Hematopoietic multipotent progenitor cell (in vitro differentiated cells): ENCODE measurements around the gene SLC6A3. TPM values are rescaled to one million over a fixed set of nuclear protein-coding genes. Genes with fewer than 3 reads are reported as not detected.

Experiments used
- DNase-seq, 3 donors: peaks; one replicate each; pipeline ENCODE4 v3.0.0-alpha.2; 2011 to 2015; ENCODE audit warnings: low read depth in 2 of 3, low spot score in 2 of 3
- total RNA-seq: library from RNA; depleted of rRNA; stranded (reverse); fragments of >200 nt; gene quantifications from one replicate; pipeline ENCODE4 v1.2.3, GENCODE V29; 2012

The SLC6A3 gene
- total RNA-seq, 1 donor, result not detected

- no peak for DNase-seq
These were observed 53.0 kb downstream of the SLC6A3 start for GRCh38 chr5:1392261-1392660.

GRCh38 chr5:1391691-1392090 lies 53.5 kb downstream of the SLC6A3 start:
- no peak for DNase-seq

GRCh38 chr5:1390861-1391600 lies 54.2 kb downstream of the SLC6A3 start:
- no peak for DNase-seq

GRCh38 chr5:1390333-1390732 lies 54.9 kb downstream of the SLC6A3 start:
- DNase-seq, result no peak

- no peak for DNase-seq
These were observed 56.8 kb downstream of the SLC6A3 start for GRCh38 chr5:1388383-1388967.

- no peak for DNase-seq
These were observed 57.4 kb downstream of the SLC6A3 start for GRCh38 chr5:1387876-1388275.

GRCh38 chr5:1387059-1387755 lies 58.0 kb downstream of the SLC6A3 start:
- DNase-seq, result peak in 1 of 3 donors; percentile 5

- peak; percentile 37 to 76 (median 56) for DNase-seq
These were observed 58.9 kb downstream of the SLC6A3 start for GRCh38 chr5:1386274-1386717.

- DNase-seq, result peak; percentile 53 to 69 (median 59)
These were observed 59.6 kb downstream of the SLC6A3 start for GRCh38 chr5:1385395-1386273.

GRCh38 chr5:1384521-1384920 lies 60.7 kb downstream of the SLC6A3 start:
- no peak for DNase-seq

- no peak for DNase-seq
These were observed 61.3 kb downstream of the SLC6A3 start for GRCh38 chr5:1383886-1384401.

GRCh38 chr5:1383344-1383743 lies 61.9 kb downstream of the SLC6A3 start:
- DNase-seq, result no peak

- DNase-seq, result no peak
These were observed 63.0 kb downstream of the SLC6A3 start for GRCh38 chr5:1382248-1382700.

- DNase-seq, result no peak
These were observed 63.6 kb downstream of the SLC6A3 start for GRCh38 chr5:1381370-1382247.

GRCh38 chr5:1380910-1381309 lies 64.3 kb downstream of the SLC6A3 start:
- no peak for DNase-seq

- peak; percentile 35 to 68 (median 57) for DNase-seq
These were observed 65.0 kb downstream of the SLC6A3 start for GRCh38 chr5:1380011-1380817.

GRCh38 chr5:1378866-1379659 lies 66.2 kb downstream of the SLC6A3 start:
- DNase-seq, result no peak

- no peak for DNase-seq
These were observed 67.1 kb downstream of the SLC6A3 start for GRCh38 chr5:1378096-1378495.
